ENCODE results near the gene OR2A25. TPM values are rescaled to one million over a fixed set of nuclear protein-coding genes. Genes with fewer than 3 reads are reported as not detected.

The OR2A25 gene
- polyA plus RNA-seq (2011; rRNA removed) (not detected in 2 replicates), polyA plus RNA-seq (2017; fragmentation: RNase III; extraction: RNeasy Plus Mini Kit Qiagen cat#74134 plus additional on column Dnase treatment) (not detected in 3 replicates), polyA minus RNA-seq (2011; rRNA and poly(A)+ RNA removed) (not detected in 2 replicates)
- polyA plus RNA-seq (2012; cell fraction: cytosol; rRNA removed) = not detected in 2 replicates
- polyA plus RNA-seq (2012; cell fraction: nucleus; rRNA removed) = not detected in 2 replicates

- POLR2A ChIA-PET = no interaction called here
- Histone ChIP-seq H3K9me3 (no peaks in the 10 kb centered on the region), H3K27ac (no peak within 1 kb of the TSS), H3K4me2 (no peak within 1 kb of the TSS), H3K4me3 (no peak within 1 kb of the TSS), H3K4me1 (no peaks in the 10 kb centered on the region)
- ATAC-seq (no peak), FAIRE-seq (no peak), DNase-seq (ENCODE audit: low read depth in 1 of 2, low spot score in 1 of 2) (no peak)
- CTCF ChIA-PET = no interaction called here
- 0% methylated on average over 1 of the region's 1 CpG for WGBS (ENCODE audit: missing lambda C conversion rate)
- TF ChIP-seq, protein P1, sequence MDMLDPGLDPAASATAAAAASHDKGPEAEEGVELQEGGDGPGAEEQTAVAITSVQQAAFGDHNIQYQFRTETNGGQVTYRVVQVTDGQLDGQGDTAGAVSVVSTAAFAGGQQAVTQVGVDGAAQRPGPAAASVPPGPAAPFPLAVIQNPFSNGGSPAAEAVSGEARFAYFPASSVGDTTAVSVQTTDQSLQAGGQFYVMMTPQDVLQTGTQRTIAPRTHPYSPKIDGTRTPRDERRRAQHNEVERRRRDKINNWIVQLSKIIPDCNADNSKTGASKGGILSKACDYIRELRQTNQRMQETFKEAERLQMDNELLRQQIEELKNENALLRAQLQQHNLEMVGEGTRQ (IDR thresholded peaks at IDR 0.05) = no peak
- TF ChIP-seq POLR2AphosphoS2 (conservative IDR thresholded peaks at IDR 0.05; ENCODE audit: low read length) = no peak
- no peak for TF ChIP-seq CBX8 (IDR thresholded peaks at IDR 0.05)
- no peak for TF ChIP-seq REST (IDR thresholded peaks at IDR 0.05)
- TF ChIP-seq RFX5 (IDR thresholded peaks at IDR 0.05) = no peak
- TF ChIP-seq KDM5A (IDR thresholded peaks at IDR 0.05) = no peak
- no peak for TF ChIP-seq PBX3 (IDR thresholded peaks at IDR 0.05)
- TF ChIP-seq CTCF (IDR thresholded peaks at IDR 0.05) = no peak
- no peak for TF ChIP-seq CBX2 (IDR thresholded peaks at IDR 0.05; ENCODE audit: borderline replicate concordance, low read depth)
- no peak for TF ChIP-seq RARB (CRISPR knock-in tag; IDR thresholded peaks at IDR 0.05)
- TF ChIP-seq, protein P2, sequence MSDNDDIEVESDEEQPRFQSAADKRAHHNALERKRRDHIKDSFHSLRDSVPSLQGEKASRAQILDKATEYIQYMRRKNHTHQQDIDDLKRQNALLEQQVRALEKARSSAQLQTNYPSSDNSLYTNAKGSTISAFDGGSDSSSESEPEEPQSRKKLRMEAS (IDR thresholded peaks at IDR 0.05) = no peak
Observed at GRCh38 chr7:144069511-144069910, at the start of gene OR2A25. Gene OR2A25, plus strand, starts transcription at chr7:144069811. Its CDS starts 4,409 bp downstream, at chr7:144074220.

- Histone ChIP-seq H3K27ac (no peak overlapping the region), H3K4me1 (peaks cover 13% of the 10 kb centered on the region; the same call in 2 of the 3 replicates), H3K4me3 (no peak overlapping the region), H3K9me3 (no peaks in the 10 kb centered on the region), H3K4me2 (no peak overlapping the region)
- DNase-seq (ENCODE audit: low read depth in 1 of 2, low spot score in 1 of 2) (no peak), FAIRE-seq (no peak), ATAC-seq (no peak)
- WGBS (ENCODE audit: missing lambda C conversion rate) = 38% methylated on average over 3 of the region's 3 CpGs
- ChIA-PET POLR2A (no interaction called here), CTCF (interaction anchor here (0.6 to 1.7 kb wide), 6 partner anchors 8 to 119 kb away, joined by 3 to 5 read pairs (median 4); partner anchors contain the start of gene TCAF1)
- no peak for TF ChIP-seq BHLHE40 (IDR thresholded peaks at IDR 0.05; ENCODE audit: low read depth, low read length)
- TF ChIP-seq FOSB (CRISPR knock-in tag; IDR thresholded peaks at IDR 0.05) = no peak
- TF ChIP-seq RNF2 (IDR thresholded peaks at IDR 0.05; ENCODE audit: borderline replicate concordance, low read depth) = no peak
- no peak for TF ChIP-seq CHD4 (IDR thresholded peaks at IDR 0.05; ENCODE audit: borderline replicate concordance)
- TF ChIP-seq, protein P1 (IDR thresholded peaks at IDR 0.05) = no peak
- no peak for TF ChIP-seq REST (IDR thresholded peaks at IDR 0.05)
- TF ChIP-seq SMC3 (IDR thresholded peaks at IDR 0.05) = no peak
- no peak for TF ChIP-seq JUNB (IDR thresholded peaks at IDR 0.05)
- no peak for TF ChIP-seq GATA3 (IDR thresholded peaks at IDR 0.05; ENCODE audit: borderline replicate concordance)
- TF ChIP-seq RARB (CRISPR knock-in tag; IDR thresholded peaks at IDR 0.05) = no peak
- TF ChIP-seq NR3C1 (IDR thresholded peaks at IDR 0.05) = no peak
- TF ChIP-seq, protein P3, sequence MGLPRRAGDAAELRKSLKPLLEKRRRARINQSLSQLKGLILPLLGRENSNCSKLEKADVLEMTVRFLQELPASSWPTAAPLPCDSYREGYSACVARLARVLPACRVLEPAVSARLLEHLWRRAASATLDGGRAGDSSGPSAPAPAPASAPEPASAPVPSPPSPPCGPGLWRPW (IDR thresholded peaks at IDR 0.05) = no peak
- no peak for TF ChIP-seq TP53 (CRISPR knock-in tag; IDR thresholded peaks at IDR 0.05)
- TF ChIP-seq MAZ (IDR thresholded peaks at IDR 0.05; ENCODE audit: borderline replicate concordance, low read depth, low read length) = no peak
- no peak for TF ChIP-seq HOXB5 (CRISPR knock-in tag; IDR thresholded peaks at IDR 0.05)
- TF ChIP-seq, protein P2 (IDR thresholded peaks at IDR 0.05) = no peak
Observed at GRCh38 chr7:144020340-144020739, 49.3 kb upstream of the OR2A25 start.
